HEK293 (cell line): ENCODE measurements around the gene DSCAML1.

Experiments used
- MYNN ChIP-seq: fragments of 450-650 bp; formaldehyde crosslinking; IDR thresholded peaks from 2 replicates; pipeline ENCODE4 v1.5.1; 2016; ENCODE audit warnings: missing biosample characterization, missing genetic modification characterization, borderline replicate concordance
- TRIM28 ChIP-seq: IDR thresholded peaks from 2 replicates; pipeline ENCODE4 v1.6.1; 2011; ENCODE audit warnings: low read length, control low read depth, borderline replicate concordance
- ZNF19 ChIP-seq: fragments of 450-650 bp; formaldehyde crosslinking; IDR thresholded peaks from 2 replicates; pipeline ENCODE4; 2016; ENCODE audit warnings: missing biosample characterization, missing genetic modification characterization, low read depth
- ZNF571 ChIP-seq: fragments of 450-650 bp; formaldehyde crosslinking; IDR thresholded peaks from 2 replicates; pipeline ENCODE4 v1.5.0; 2017; ENCODE audit warnings: missing biosample characterization, missing genetic modification characterization
- ZNF645 ChIP-seq: fragments of 450-650 bp; formaldehyde crosslinking; IDR thresholded peaks from 2 replicates; pipeline ENCODE4; 2016; ENCODE audit warnings: missing biosample characterization, missing genetic modification characterization
- TF ChIP-seq, protein P1 (sequence below): fragments of 450-650 bp; formaldehyde crosslinking; IDR thresholded peaks from 2 replicates; pipeline ENCODE4 v1.5.1; 2016; ENCODE audit warnings: missing biosample characterization, missing genetic modification characterization
- TF ChIP-seq, protein P2 (sequence below): fragments of 450-650 bp; formaldehyde crosslinking; IDR thresholded peaks from 2 replicates; pipeline ENCODE4 v1.5.1; 2017; ENCODE audit warnings: missing biosample characterization, missing genetic modification characterization

- TF ChIP-seq ZNF645 (no peak), TRIM28 (no peak), ZNF571 (tag by site-specific recombination) (no peak), ZNF19 (no peak), MYNN (tag by site-specific recombination) (no peak)
- TF ChIP-seq, protein P1, sequence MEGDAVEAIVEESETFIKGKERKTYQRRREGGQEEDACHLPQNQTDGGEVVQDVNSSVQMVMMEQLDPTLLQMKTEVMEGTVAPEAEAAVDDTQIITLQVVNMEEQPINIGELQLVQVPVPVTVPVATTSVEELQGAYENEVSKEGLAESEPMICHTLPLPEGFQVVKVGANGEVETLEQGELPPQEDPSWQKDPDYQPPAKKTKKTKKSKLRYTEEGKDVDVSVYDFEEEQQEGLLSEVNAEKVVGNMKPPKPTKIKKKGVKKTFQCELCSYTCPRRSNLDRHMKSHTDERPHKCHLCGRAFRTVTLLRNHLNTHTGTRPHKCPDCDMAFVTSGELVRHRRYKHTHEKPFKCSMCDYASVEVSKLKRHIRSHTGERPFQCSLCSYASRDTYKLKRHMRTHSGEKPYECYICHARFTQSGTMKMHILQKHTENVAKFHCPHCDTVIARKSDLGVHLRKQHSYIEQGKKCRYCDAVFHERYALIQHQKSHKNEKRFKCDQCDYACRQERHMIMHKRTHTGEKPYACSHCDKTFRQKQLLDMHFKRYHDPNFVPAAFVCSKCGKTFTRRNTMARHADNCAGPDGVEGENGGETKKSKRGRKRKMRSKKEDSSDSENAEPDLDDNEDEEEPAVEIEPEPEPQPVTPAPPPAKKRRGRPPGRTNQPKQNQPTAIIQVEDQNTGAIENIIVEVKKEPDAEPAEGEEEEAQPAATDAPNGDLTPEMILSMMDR (tag by site-specific recombination), result no peak
- TF ChIP-seq, protein P2, sequence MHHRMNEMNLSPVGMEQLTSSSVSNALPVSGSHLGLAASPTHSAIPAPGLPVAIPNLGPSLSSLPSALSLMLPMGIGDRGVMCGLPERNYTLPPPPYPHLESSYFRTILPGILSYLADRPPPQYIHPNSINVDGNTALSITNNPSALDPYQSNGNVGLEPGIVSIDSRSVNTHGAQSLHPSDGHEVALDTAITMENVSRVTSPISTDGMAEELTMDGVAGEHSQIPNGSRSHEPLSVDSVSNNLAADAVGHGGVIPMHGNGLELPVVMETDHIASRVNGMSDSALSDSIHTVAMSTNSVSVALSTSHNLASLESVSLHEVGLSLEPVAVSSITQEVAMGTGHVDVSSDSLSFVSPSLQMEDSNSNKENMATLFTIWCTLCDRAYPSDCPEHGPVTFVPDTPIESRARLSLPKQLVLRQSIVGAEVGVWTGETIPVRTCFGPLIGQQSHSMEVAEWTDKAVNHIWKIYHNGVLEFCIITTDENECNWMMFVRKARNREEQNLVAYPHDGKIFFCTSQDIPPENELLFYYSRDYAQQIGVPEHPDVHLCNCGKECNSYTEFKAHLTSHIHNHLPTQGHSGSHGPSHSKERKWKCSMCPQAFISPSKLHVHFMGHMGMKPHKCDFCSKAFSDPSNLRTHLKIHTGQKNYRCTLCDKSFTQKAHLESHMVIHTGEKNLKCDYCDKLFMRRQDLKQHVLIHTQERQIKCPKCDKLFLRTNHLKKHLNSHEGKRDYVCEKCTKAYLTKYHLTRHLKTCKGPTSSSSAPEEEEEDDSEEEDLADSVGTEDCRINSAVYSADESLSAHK (tag by site-specific recombination), result no peak
These were observed 2.9 kb downstream of the DSCAML1 start for GRCh38 chr11:117794135-117794534.
